Activated CD4-positive, alpha-beta T cell treated with anti-CD3 and anti-CD28 coated beads, Interleukin-2, amount 50 U/mL, for 1 hour (primary cell): ENCODE measurements around the gene TIGD2.

Experiments used
- DNase-seq: peaks from one replicate; pipeline ENCODE4 v3.0.0-alpha.2; 2020

TIGD2 gene

GRCh38 chr4:89110986-89111832 lies at the start of gene TIGD2:
Gene TIGD2 (plus strand): TSS chr4:89111533. CDS start chr4:89112975, 1,442 bp downstream.
- DNase-seq: peak; percentile 87

- DNase-seq: no peak
Measured at GRCh38 chr4:89064848-89065247, 46.5 kb upstream of the TIGD2 start.

- no peak for DNase-seq
Measured at GRCh38 chr4:89067417-89067816, 43.9 kb upstream of the TIGD2 start.

GRCh38 chr4:89069481-89069880 lies 41.9 kb upstream of the TIGD2 start:
- no peak for DNase-seq

- no peak for DNase-seq
Measured at GRCh38 chr4:89070041-89070440, 41.3 kb upstream of the TIGD2 start.

GRCh38 chr4:89071311-89071710 lies 40.0 kb upstream of the TIGD2 start:
- no peak for DNase-seq

GRCh38 chr4:89072921-89073320 lies 38.4 kb upstream of the TIGD2 start:
- no peak for DNase-seq

GRCh38 chr4:89077761-89078160 lies 33.6 kb upstream of the TIGD2 start:
- no peak for DNase-seq

GRCh38 chr4:89078300-89078699 lies 33.0 kb upstream of the TIGD2 start:
- DNase-seq: no peak

GRCh38 chr4:89099034-89099433 lies 12.3 kb upstream of the TIGD2 start:
- DNase-seq: no peak

GRCh38 chr4:89099471-89099870 lies 11.9 kb upstream of the TIGD2 start:
- DNase-seq: no peak

- DNase-seq: no peak
Measured at GRCh38 chr4:89100853-89101252, 10.5 kb upstream of the TIGD2 start.

- DNase-seq: no peak
Measured at GRCh38 chr4:89101256-89102161, 9.8 kb upstream of the TIGD2 start.

GRCh38 chr4:89105726-89106125 lies 5.6 kb upstream of the TIGD2 start:
- no peak for DNase-seq

GRCh38 chr4:89108091-89108490 lies 3.2 kb upstream of the TIGD2 start:
- no peak for DNase-seq

- DNase-seq: no peak
Measured at GRCh38 chr4:89109841-89110540, 1.3 kb upstream of the TIGD2 start.

GRCh38 chr4:89110541-89110985 lies 770 bp upstream of the TIGD2 start:
- DNase-seq: no peak

- DNase-seq: no peak
Measured at GRCh38 chr4:89111833-89112563, 665 bp downstream of the TIGD2 start.

- no peak for DNase-seq
Measured at GRCh38 chr4:89113415-89113814, 2.1 kb downstream of the TIGD2 start.

GRCh38 chr4:89114100-89114499 lies 2.8 kb downstream of the TIGD2 start:
- no peak for DNase-seq

GRCh38 chr4:89117115-89117514 lies 5.8 kb downstream of the TIGD2 start:
- DNase-seq: no peak

- DNase-seq: no peak
Measured at GRCh38 chr4:89119166-89119565, 7.8 kb downstream of the TIGD2 start.
